Measurements from ENCODE around the gene PRAF2. TPM values are rescaled to one million over a fixed set of nuclear protein-coding genes. Genes with fewer than 3 reads are reported as not detected.
A peak's percentile ranks its signal among the peaks of the same experiment; 100 is the strongest.

PRAF2 gene
- polyA plus RNA-seq, 5 donors, result 28.8 to 40.9 (median 35.7) TPM

DNA sequence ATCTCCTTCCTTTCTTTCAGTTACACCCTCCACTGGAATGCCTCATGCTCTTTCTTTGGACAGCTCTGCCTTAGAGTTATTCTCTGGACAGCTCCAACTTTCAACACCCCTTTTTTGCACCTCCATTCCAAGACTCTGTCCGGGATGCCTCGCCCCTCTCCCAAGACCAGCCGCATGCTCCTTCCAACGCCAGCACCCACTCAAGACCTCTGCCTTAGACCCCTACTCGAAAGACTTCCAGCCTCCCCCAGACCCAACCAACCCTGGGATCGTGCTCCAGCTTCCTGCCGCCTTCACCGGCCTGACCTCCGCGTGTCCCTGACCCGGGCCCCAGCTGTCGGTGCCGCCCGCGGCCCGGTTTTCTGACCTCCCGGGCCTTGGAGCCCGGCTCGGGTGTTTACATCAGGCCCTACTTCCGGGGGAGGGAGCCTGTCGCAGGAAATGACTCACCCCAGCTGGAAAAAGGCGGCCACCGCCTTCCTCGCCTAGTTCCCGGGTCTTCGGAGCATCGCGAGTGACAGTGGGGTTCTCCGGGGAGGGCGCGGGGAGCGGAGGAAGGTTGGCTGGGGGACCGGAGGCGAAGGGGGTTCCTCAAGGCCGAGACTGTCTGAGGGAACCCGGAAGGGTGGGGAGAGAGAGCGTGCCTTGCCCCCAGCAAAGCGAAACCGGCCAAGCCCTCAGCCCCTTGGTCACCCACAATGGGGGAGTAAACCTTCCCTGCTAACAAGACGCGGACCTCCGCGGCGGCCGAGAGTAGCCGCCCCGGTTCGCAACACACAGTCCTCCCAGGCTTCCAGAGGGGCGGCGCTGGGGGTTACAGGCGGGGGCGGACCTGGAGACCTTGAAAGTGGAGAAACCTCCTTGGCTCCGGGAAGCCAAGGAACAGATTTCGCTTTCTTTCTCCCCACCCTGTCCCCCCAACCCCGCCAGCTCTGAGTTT lies 6.0 kb upstream of the PRAF2 start, which contains the start of gene WDR45:
WDR45 (minus strand) TSS at position 399 of the 940 bp plus-strand sequence. CDS start 1,792 bp downstream, outside the sequence.
- DNase-seq, result peak; percentile 70 to 74

DNA sequence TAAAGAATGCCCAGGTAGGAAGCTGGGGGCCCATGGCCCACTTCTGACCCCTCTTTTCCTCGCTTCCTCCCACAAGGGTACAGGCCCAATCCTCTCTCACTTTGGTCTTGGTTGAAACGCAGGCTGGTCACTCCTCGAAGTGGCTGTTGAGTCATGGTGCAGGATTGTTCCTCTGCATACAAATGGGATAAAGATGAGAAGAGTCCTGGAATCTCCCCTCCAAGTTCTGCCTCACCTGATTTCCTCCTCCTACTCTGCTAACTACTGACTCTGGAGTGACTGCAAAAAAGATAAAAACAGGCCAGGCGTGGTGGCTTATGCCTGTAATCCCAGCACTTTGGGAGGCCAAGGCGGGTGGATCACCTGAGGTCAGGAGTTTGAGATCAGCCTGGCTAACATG lies 4.1 kb upstream of the PRAF2 start:
- DNase-seq, result no peak

DNA sequence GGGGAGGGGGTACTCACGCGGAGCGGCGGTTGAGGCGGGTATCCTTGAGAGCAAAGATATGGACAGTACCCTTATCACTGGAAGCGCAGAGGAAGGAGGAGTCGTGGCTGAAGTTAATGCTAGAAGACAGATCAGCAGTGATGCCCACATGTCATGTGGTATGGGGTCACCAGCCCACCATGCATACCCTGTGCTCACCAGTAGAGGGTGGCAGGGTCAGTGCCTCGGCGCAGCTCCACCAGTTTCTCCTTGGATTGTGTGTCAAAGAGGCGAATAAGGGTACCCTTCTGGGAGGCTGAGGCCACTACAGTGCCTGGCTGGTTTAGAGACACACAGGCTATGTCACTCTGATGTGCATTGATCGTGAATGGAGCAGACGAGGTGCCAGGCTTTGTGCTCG lies 1.5 kb upstream of the PRAF2 start:
- DNase-seq, result no peak

- DNase-seq, result no peak
Observed at GRCh38 chrX:49072712-49073095, 1.1 kb downstream of the PRAF2 start.

GRCh38 chrX:49071877-49072711 lies 1.7 kb downstream of the PRAF2 start:
- DNase-seq, result peak; percentile 74 to 83

DNA sequence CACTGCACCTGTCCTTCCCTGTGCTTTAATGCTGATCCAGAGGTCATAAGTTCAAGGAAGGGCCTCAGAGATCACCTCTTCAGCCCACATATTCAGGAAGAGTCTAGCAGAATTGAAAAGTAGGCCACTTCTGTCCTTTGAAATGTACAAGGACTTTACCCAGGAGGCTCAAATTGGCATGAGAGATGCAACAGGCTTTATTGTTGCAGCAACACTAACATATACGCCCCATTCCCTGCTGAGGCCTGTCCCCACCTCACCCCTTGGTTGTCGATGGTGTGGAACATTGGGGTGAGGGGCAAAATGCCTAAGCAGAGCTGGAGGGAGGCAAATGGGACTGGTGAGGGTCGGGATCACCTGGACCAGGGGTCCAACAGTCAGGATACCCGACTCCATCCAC lies 2.8 kb downstream of the PRAF2 start:
- no peak for DNase-seq

GRCh38 chrX:49069038-49069437 lies 4.8 kb downstream of the PRAF2 start:
- DNase-seq, result no peak

- no peak for DNase-seq
Observed at GRCh38 chrX:49067285-49068120, 6.3 kb downstream of the PRAF2 start.

DNA sequence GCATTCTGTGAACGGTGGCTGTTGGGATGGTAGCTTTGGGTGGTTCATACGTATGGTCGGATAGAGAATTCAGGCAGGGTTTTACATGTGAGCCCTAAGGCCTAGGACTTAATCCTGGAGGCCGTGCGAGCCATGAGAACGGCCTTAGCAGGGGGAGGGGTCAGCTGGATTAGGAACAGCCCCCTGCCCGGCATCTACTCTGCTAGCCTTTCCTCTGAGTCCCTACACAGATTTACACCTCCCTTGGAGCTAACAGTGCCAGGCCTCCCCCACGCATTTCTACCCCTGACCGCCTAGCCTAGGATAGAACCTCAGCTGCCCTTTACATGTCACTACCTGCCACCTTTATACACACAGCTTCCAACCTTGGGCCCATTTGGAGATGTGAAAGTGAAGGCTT lies 7.1 kb downstream of the PRAF2 start:
- DNase-seq, result no peak

- DNase-seq, result no peak
Observed at GRCh38 chrX:49066278-49066677, 7.5 kb downstream of the PRAF2 start.

- no peak for DNase-seq
Observed at GRCh38 chrX:49064735-49065134, 9.1 kb downstream of the PRAF2 start.

GRCh38 chrX:49064303-49064702 lies 9.5 kb downstream of the PRAF2 start:
- DNase-seq, result no peak

GRCh38 chrX:49063715-49064114 lies 10.1 kb downstream of the PRAF2 start:
- DNase-seq, result no peak

DNA sequence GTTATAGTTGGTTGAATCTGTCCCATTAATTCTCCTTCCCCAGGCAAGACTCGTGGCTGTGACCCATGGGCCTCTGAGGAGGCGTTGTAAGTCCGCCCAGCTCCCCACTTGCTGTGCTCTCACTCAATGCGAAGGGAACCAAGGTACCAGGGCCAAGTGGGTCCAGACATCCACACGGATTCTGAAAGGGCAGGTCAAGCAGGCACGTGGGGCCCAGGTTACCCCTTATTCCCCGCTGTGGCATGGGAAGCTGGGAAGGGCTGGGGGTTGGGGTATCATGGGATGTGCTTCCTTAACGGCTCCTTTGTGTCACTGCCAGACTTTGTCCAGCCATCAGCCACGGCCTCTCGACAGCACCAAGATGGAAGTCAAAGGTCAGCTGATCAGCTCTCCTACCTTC lies 11.9 kb downstream of the PRAF2 start:
- DNase-seq, result no peak

GRCh38 chrX:49061490-49061889 lies 12.3 kb downstream of the PRAF2 start:
- DNase-seq, result no peak

DNA sequence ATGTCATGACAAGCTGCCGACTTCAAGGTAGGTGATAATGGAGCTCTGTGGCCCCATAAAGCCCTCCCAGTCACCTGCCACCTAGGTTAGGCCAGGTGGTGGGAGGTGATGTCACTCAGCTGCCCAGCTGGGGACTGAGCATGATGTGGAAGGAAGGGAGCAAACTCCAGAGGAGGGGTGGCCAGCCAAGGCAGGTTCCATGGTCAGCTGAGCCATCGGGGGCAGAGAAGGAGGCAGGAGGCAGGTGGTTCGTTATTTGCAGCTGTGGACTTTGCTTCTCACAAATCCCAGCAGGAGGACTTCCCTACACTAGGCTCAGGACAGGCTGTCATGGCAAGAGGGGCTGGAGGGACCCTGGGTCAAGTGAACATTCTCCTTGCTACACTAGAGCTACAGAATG lies 12.9 kb downstream of the PRAF2 start:
- no peak for DNase-seq

DNA sequence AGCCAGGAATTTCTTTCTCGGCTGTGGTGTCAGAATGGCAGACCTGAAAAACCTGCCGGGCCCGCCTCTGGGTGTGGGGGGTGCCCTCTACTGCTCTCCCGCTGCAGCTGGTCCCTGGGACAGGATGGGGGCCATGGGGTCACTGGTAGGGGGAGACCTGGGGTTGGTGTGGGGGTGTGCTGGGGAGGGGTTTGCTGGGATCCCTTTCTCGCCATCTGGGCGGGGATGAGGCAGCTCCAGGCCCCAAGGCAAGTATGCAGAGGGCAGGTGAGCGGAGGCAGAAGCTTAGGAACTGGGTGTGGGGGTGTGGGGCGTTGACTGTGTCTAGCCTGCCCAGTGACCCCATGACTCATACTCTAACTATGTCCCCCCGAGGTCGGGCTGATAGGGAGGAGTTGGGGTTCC lies 14.1 kb downstream of the PRAF2 start:
- no peak for DNase-seq

- DNase-seq, result no peak
Observed at GRCh38 chrX:49059201-49059600, 14.6 kb downstream of the PRAF2 start.

DNA sequence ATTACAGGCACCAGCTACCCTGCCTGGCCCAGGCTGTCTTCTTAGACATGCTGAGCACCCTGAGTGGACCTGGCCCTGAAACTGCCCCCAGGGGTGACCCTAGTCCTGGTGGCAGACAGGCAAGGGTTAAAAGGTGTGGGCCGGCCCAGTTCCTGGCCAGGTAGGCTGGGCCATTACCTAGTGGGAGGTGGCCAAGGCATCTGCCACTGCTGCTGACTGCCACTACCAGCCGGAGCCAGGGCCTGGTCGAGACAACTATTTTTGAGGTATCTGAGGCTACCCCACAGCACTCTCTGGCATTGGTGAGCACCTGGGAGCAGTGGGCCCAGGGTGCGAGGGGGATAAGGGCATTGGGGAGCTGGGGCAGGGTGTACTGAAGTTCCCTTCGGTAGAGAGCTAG lies 15.0 kb downstream of the PRAF2 start, which contains the start of gene CCDC120:
CCDC120 (plus strand) TSS at position 206 of the 400 bp plus-strand sequence. CDS start 3,043 bp downstream, outside the sequence.
- no peak for DNase-seq

DNA sequence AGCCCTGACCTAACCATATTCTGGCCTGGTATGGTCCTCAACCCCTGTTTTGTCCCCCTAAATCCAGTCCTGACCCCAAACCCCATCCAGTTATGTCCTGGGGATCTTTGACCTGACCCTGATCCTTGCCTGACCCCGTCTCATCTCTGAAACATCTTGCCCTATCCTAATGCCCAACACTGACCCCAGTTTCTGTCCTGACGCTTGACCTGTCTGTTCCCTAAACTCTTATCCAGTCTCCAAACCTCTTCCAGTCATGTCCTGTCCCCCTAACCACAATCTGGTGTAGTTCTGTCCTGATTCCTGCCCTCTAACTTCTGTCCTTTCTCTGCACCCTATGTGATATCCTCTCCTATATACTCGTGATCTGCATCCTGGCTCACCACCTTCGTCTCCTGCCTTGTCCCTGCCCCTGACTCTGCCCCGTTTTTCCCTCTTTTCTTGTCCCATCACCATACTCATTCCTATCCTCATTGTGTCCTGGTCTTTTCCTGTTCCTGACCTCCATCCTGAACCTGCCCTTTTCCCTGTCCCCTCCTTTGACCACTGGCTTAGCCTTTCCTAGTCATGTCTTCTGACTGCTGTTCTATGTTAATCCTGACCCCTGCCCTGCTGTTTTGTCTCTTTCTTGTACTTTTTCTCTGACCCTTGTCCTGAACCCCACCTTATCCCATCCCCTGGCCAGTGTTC lies 19.6 kb downstream of the PRAF2 start:
- DNase-seq, result no peak
